ENCODE results near the gene MEPCE. TPM values are rescaled to one million over a fixed set of nuclear protein-coding genes. Genes with fewer than 3 reads are reported as not detected.
A peak's percentile ranks its signal among the peaks of the same experiment; 100 is the strongest.

Gene MEPCE
- total RNA-seq, 1 experiment from 2014 or later: 43.3 TPM

DNA sequence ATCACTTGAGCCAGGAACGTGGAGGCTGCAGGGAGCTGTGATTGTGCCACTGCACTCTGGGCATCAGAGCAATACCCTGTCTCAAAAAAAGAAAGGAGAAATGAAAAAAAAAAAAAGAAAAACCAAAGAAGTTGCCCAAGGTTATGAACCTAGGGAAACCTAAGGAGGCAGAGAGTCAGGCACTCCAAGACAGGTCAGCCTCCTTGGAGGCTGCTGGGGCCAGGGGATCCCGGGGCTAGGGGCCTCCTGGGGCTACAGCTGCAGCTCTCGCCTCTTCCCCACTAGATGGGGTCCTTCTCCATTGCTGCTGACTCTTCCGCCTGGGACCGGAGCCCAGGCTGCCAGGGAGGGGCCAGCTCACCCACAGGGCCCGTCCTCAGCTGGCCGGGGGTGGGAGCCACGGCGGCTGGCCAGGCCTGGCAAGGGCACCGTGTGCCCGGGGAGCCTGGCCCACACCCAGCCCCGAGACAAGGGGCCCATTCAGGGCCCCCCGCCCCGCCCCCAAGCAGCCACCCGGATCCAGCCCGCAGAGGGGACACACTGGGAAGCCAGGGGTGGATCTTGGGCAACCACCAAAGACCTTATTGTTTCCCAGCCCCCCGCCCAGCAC is 36.2 kb downstream of the MEPCE start:
- Mint-ChIP-seq H3K36me3 (ENCODE audit: insufficient read depth, unreplicated experiment) (peaks cover 7% of the 10 kb centered on the region), H3K27ac (ENCODE audit: unreplicated experiment) (no peak overlapping the region), H3K4me3 (ENCODE audit: unreplicated experiment) (no peak overlapping the region), H3K27me3 (ENCODE audit: insufficient read depth, unreplicated experiment) (no peaks in the 10 kb centered on the region), H3K4me1 (ENCODE audit: low read depth, unreplicated experiment) (no peaks in the 10 kb centered on the region), H3K9me3 (ENCODE audit: unreplicated experiment) (no peaks in the 10 kb centered on the region)
- Histone ChIP-seq H3K4me1 (peaks cover 4% of the 10 kb centered on the region; the same call in 1 of the 2 replicates), H3K4me3 (ENCODE audit: low read depth, low read length) (no peak overlapping the region), H3K27me3 (replicated peaks; ENCODE audit: control insufficient read depth, insufficient read depth, low read length) (no peaks in the 10 kb centered on the region), H3K9me3 (no peaks in the 10 kb centered on the region), H3K36me3 (ENCODE audit: control insufficient read depth, insufficient read depth, low read length) (no peaks in the 10 kb centered on the region)
- intact Hi-C loops (cut with micrococcal nuclease; ENCODE audit: unreplicated experiment): no loop called here
- TF ChIP-seq CTCF (IDR thresholded peaks at IDR 0.05; ENCODE audit: insufficient read depth in 1 of 2, low read depth in 1 of 2, low read length in 1 of 2, severe bottlenecking in 1 of 2, unreplicated experiment in 1 of 2): peak; percentile 30 to 60
- DNase-seq: peak in 1 of 2 experiments; percentile 59
- CTCF ChIA-PET: interaction anchor here (0.6 to 2.3 kb wide), 12 partner anchors 11 to 412 kb away, joined by 3 to 16 read pairs (median 4); partner anchors contain the start of genes AGFG2, FBXO24, LRCH4 and TSC22D4
- POLR2A ChIA-PET: interaction anchor here (0.6 kb wide), 1 partner anchor 729 kb away, joined by 4 read pairs; no protein-coding TSS in a partner anchor
- no TSS peak for BruUV-seq (replicated peaks)

GRCh38 chr7:100466653-100467605 is 37.3 kb downstream of the MEPCE start:
- Histone ChIP-seq H3K36me3 (ENCODE audit: control insufficient read depth, insufficient read depth, low read length) (no peaks in the 10 kb centered on the region), H3K4me1 (peaks cover 4% of the 10 kb centered on the region; the same call in 1 of the 2 replicates), H3K4me3 (ENCODE audit: low read depth, low read length) (no peak overlapping the region), H3K27me3 (replicated peaks; ENCODE audit: control insufficient read depth, insufficient read depth, low read length) (no peaks in the 10 kb centered on the region), H3K9me3 (no peaks in the 10 kb centered on the region)
- peaks cover 7% of the 10 kb centered on the region for H3K36me3 Mint-ChIP-seq (ENCODE audit: insufficient read depth, unreplicated experiment)
- H3K27me3 Mint-ChIP-seq (ENCODE audit: insufficient read depth, unreplicated experiment): no peaks in the 10 kb centered on the region
- ChIA-PET POLR2A (no interaction called here), CTCF (no interaction called here)
- TF ChIP-seq CTCF (IDR thresholded peaks at IDR 0.05; ENCODE audit: insufficient read depth in 1 of 2, low read depth in 1 of 2, low read length in 1 of 2, severe bottlenecking in 1 of 2, unreplicated experiment in 1 of 2): no peak
- H3K27ac Mint-ChIP-seq (ENCODE audit: unreplicated experiment): no peak overlapping the region
- no peaks in the 10 kb centered on the region for H3K4me1 Mint-ChIP-seq (ENCODE audit: low read depth, unreplicated experiment)
- no peaks in the 10 kb centered on the region for H3K9me3 Mint-ChIP-seq (ENCODE audit: unreplicated experiment)
- intact Hi-C loops (cut with micrococcal nuclease; ENCODE audit: unreplicated experiment): no loop called here
- no peak overlapping the region for H3K4me3 Mint-ChIP-seq (ENCODE audit: unreplicated experiment)
- BruUV-seq (replicated peaks): no TSS peak
- DNase-seq: no peak

DNA sequence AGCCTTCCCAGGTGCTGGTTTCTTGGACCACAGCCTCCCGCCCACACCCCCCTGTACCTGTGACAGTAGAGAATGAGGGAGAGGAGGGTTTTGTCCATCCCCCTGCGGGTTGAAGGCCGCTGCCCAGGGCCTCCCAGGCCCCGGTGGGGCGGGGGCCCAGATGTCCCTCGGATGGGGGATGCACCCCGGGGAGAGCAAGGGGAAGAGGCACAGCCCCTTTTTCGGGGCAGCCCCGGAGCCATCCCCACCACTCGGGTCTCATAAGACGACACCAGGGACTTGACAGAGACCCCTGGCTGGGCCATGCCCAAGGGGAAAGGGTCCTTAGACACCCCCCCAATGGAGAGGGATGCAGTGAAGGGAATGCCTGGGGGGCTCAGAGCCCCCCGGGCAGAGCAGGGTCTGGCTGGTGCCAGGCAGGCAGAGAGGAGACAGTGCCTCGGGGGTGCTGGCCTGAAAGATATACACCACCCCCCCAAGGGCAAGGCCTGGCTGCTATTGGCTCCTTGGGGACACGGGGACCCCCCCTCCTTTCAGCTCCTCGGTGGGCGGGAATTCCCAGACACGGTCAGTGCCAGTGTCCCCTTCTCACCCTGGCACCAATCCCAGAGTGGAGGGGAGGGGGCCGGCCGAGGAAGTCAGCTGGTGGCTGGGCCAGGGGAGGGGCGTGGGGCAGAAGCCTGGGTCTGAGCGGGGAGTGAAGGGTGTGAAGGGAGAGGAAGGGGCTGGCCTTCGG is 38.2 kb downstream of the MEPCE start:
- Mint-ChIP-seq H3K4me1 (ENCODE audit: low read depth, unreplicated experiment) (no peaks in the 10 kb centered on the region), H3K36me3 (ENCODE audit: insufficient read depth, unreplicated experiment) (peaks cover 7% of the 10 kb centered on the region), H3K9me3 (ENCODE audit: unreplicated experiment) (no peaks in the 10 kb centered on the region), H3K27ac (ENCODE audit: unreplicated experiment) (no peak overlapping the region), H3K4me3 (ENCODE audit: unreplicated experiment) (no peak overlapping the region), H3K27me3 (ENCODE audit: insufficient read depth, unreplicated experiment) (no peaks in the 10 kb centered on the region)
- Histone ChIP-seq H3K4me1 (peaks cover 4% of the 10 kb centered on the region; the same call in 1 of the 2 replicates), H3K9me3 (no peaks in the 10 kb centered on the region), H3K27me3 (replicated peaks; ENCODE audit: control insufficient read depth, insufficient read depth, low read length) (no peaks in the 10 kb centered on the region), H3K4me3 (ENCODE audit: low read depth, low read length) (no peak overlapping the region), H3K36me3 (ENCODE audit: control insufficient read depth, insufficient read depth, low read length) (no peaks in the 10 kb centered on the region)
- BruUV-seq (replicated peaks): no TSS peak
- TF ChIP-seq CTCF (IDR thresholded peaks at IDR 0.05; ENCODE audit: insufficient read depth in 1 of 2, low read depth in 1 of 2, low read length in 1 of 2, severe bottlenecking in 1 of 2, unreplicated experiment in 1 of 2): no peak
- POLR2A ChIA-PET: no interaction called here
- CTCF ChIA-PET: no interaction called here
- DNase-seq: no peak
- intact Hi-C loops (cut with micrococcal nuclease; ENCODE audit: unreplicated experiment): no loop called here

Measured in Caco-2 (cell line).